GM12878 (cell line): Measurements from ENCODE around the gene EIF3M. TPM values are rescaled to one million over a fixed set of nuclear protein-coding genes. Genes with fewer than 3 reads are reported as not detected.

ENCODE experiments used
- ATAC-seq: fragments of 200-7000 bp; cut with Tn5 transposase; 3 replicates; pipeline ENCODE4 v1.9.1; 2020; ENCODE audit warnings: mild to moderate bottlenecking, moderate library complexity
- BruUV-seq: library from RNA; stranded (reverse); fragments of 400-500 nt; replicated peaks from 2 replicates; lab custom pipeline; 2021; lab: Mats Ljungman, UMichigan
- CTCF ChIA-PET: fragments of 300-600 bp; sonication (Branson Sonifier 250); formaldehyde crosslinking; extraction: SDS; loops from one replicate; lab custom pipeline; 2021; ENCODE audit warnings: inconsistent platforms; lab: Yijun Ruan, JAX
- POLR2A ChIA-PET: fragments of 350-600 bp; formaldehyde crosslinking; extraction: SDS; loops from one replicate; lab custom pipeline; 2021; ENCODE audit warnings: inconsistent platforms; lab: Charles Lee
- RAD21 ChIA-PET: fragments of 300-600 bp; sonication (Branson Sonifier 250); formaldehyde crosslinking; loops from one replicate; lab custom pipeline; 2023; ENCODE audit warnings: antibody characterized with exemption; ENCODE audit not compliant: unreplicated experiment; lab: Charles Lee
- SMC1A ChIA-PET: fragments of 300-600 bp; sonication (Branson Sonifier 250); formaldehyde crosslinking; loops from one replicate; lab custom pipeline; 2023; ENCODE audit not compliant: unreplicated experiment, uncharacterized antibody; lab: Charles Lee
- DNase-seq: peaks from one replicate; pipeline ENCODE4 v3.0.0-alpha.2; 2011; ENCODE audit warnings: low read depth, low spot score
- FAIRE-seq: peaks from 3 replicates; lab custom pipeline; 2011; peaks lifted over from hg19 to GRCh38; lab: Jason Lieb, UNC
- H2AFZ ChIP-seq: 2 replicates; pipeline ENCODE4 v1.6.0; 2011; ENCODE audit warnings: low read depth, low read length, control low read depth; ENCODE audit not compliant: control insufficient read depth
- H3K27ac ChIP-seq: 2 replicates; pipeline ENCODE4 v1.5.1; 2011; ENCODE audit warnings: control low read depth; ENCODE audit not compliant: control insufficient read depth, insufficient read depth
- H3K27me3 ChIP-seq, 2 experiments: replicated peaks in 1 of 2; 2 replicates each; pipeline versions ENCODE4 v1.6.0 to v1.6.1; 2011; ENCODE audit warnings: low read length in 1 of 2; ENCODE audit not compliant: control insufficient read depth in 2 of 2, insufficient read depth in 2 of 2
- H3K36me3 ChIP-seq, 2 experiments: 2 replicates each; pipeline ENCODE4 v1.5.1; 2011; ENCODE audit warnings: low read length in 1 of 2; ENCODE audit not compliant: control insufficient read depth in 2 of 2, insufficient read depth in 2 of 2
- H3K4me1 ChIP-seq: 2 replicates; pipeline ENCODE4 v1.6.1; 2011; ENCODE audit warnings: mild to moderate bottlenecking, low read length, moderate library complexity, mixed read lengths; ENCODE audit not compliant: control insufficient read depth, insufficient read depth
- H3K4me2 ChIP-seq: 2 replicates; pipeline ENCODE4 v1.6.0; 2011; ENCODE audit warnings: control low read depth; ENCODE audit not compliant: control insufficient read depth, insufficient read depth
- H3K4me3 ChIP-seq: fragments of 200-600 bp; sonication (generic); 2 replicates; pipeline ENCODE4 v1.5.1; 2016
- H3K79me2 ChIP-seq: 2 replicates; pipeline ENCODE4 v1.6.0; 2011; ENCODE audit warnings: low read length; ENCODE audit not compliant: control insufficient read depth, insufficient read depth
- H3K9ac ChIP-seq: 2 replicates; pipeline ENCODE4 v1.8.0; 2011; ENCODE audit warnings: low read length, control low read depth, mixed read lengths; ENCODE audit not compliant: control insufficient read depth, insufficient read depth
- H3K9me3 ChIP-seq: replicated peaks from 3 replicates; pipeline ENCODE4 v1.5.1; 2011; ENCODE audit warnings: mild to moderate bottlenecking, low read length; ENCODE audit not compliant: control insufficient read depth, insufficient read depth
- H4K20me1 ChIP-seq: 2 replicates; pipeline ENCODE4 v1.6.0; 2011; ENCODE audit not compliant: control insufficient read depth, insufficient read depth
- BACH1 ChIP-seq: fragments of 450-650 bp; IDR thresholded peaks from 2 replicates; pipeline ENCODE4 v1.6.1; 2017; ENCODE audit warnings: mild to moderate bottlenecking, borderline replicate concordance
- CBFB ChIP-seq: IDR thresholded peaks from 2 replicates; pipeline ENCODE4 v1.6.1; 2016; ENCODE audit warnings: antibody characterized with exemption, low read depth
- CBX5 ChIP-seq: sonication (generic); IDR thresholded peaks from 2 replicates; pipeline ENCODE4 v1.6.1; 2016; ENCODE audit warnings: low read depth, moderate library complexity, mild to moderate bottlenecking, inconsistent platforms
- CHD4 ChIP-seq: fragments of 200-600 bp; sonication (generic); IDR thresholded peaks from 2 replicates; pipeline ENCODE4 v1.6.1; 2016; ENCODE audit warnings: mild to moderate bottlenecking
- DPF2 ChIP-seq: fragments of 450-650 bp; IDR thresholded peaks from 2 replicates; pipeline ENCODE4 v1.6.1; 2017; ENCODE audit warnings: mild to moderate bottlenecking
- ESRRA ChIP-seq: IDR thresholded peaks from 2 replicates; pipeline ENCODE4 v1.6.1; 2012; ENCODE audit warnings: mild to moderate bottlenecking, low read length, improper control_type of control experiment
- IKZF2 ChIP-seq, 2 experiments: fragments of 450-650 bp; IDR thresholded peaks; 2 replicates each; pipeline ENCODE4 v1.6.1; 2017; ENCODE audit warnings: mild to moderate bottlenecking in 2 of 2, moderate library complexity in 2 of 2
- JUNB ChIP-seq: IDR thresholded peaks from 2 replicates; pipeline ENCODE4 v1.6.1; 2016; ENCODE audit warnings: antibody characterized with exemption, mild to moderate bottlenecking
- PML ChIP-seq: IDR thresholded peaks from 2 replicates; pipeline ENCODE4 v1.6.1; 2012; ENCODE audit warnings: low read length, inconsistent platforms
- RAD51 ChIP-seq: fragments of 450-650 bp; IDR thresholded peaks from 2 replicates; pipeline ENCODE4 v1.6.1; 2016; ENCODE audit warnings: moderate library complexity, mild to moderate bottlenecking, inconsistent platforms
- RFX5 ChIP-seq: IDR thresholded peaks from 2 replicates; pipeline ENCODE4 v1.6.1; 2011; ENCODE audit warnings: low read depth, low read length, improper control_type of control experiment
- STAT3 ChIP-seq: IDR thresholded peaks from 2 replicates; pipeline ENCODE4 v1.6.1; 2011; ENCODE audit warnings: low read depth, low read length, improper control_type of control experiment
- SUPT20H ChIP-seq: IDR thresholded peaks from 2 replicates; pipeline ENCODE4 v1.6.1; 2011; ENCODE audit warnings: low read depth, mild to moderate bottlenecking, low read length, moderate library complexity, borderline replicate concordance; ENCODE audit not compliant: control insufficient read depth
- USF1 ChIP-seq: IDR thresholded peaks from 2 replicates; pipeline ENCODE4 v1.6.1; 2011; ENCODE audit warnings: borderline replicate concordance, low read depth, mild to moderate bottlenecking, moderate library complexity, mixed read lengths, low read length; ENCODE audit not compliant: insufficient read depth; ENCODE audit errors: extremely low read length
- ZBED1 ChIP-seq: IDR thresholded peaks from 2 replicates; pipeline ENCODE4 v1.6.1; 2016; ENCODE audit warnings: borderline replicate concordance
- WGBS: methylation state at CpG from one replicate; pipeline ENCODE4 v1.1.6; 2016; ENCODE audit warnings: low lambda C conversion rate; ENCODE audit not compliant: insufficient replicate concordance, insufficient coverage; ENCODE audit errors: missing lambda C conversion rate; 5-methylcytosine and 5-hydroxymethylcytosine counted together
- in situ Hi-C: fragments of 300-500 bp; cut with MboI; formaldehyde crosslinking; loops from 9 replicates; pipeline ENCODE4 v1.14.3; 2018; ENCODE audit warnings: mixed read lengths
- intact Hi-C: fragments of 100-400 bp; cut with micrococcal nuclease; formaldehyde crosslinking; loops from one replicate; pipeline ENCODE4 v1.14.2; 2022; ENCODE audit not compliant: unreplicated experiment
- polyA plus RNA-seq, 11 experiments: library from polyadenylated mRNA; depleted of rRNA in 4 of 11; unstranded in 6 of 11; stranded (reverse) in 5 of 11; fragments of >200 nt; fragmentation: Nextera tagmentation in 4 of 11; fragmentation: Illumina TruSeq in 1 of 11; extraction: Ambion mirVana in 4 of 11; extraction: Trizol in 1 of 11; gene quantifications; 1 replicate in 1 of 11; 2 replicates in 10 of 11; pipeline versions ENCODE4 v1.2.1 to v1.2.3, GENCODE V29; 2011 to 2016; ENCODE audit warnings: inconsistent platforms in 2 of 11, missing spikeins in 2 of 11, low read depth in 1 of 11
- total RNA-seq, 4 experiments: library from RNA; depleted of rRNA in 3 of 4; stranded (reverse); fragments of >200 nt in 3 of 4; fragmentation: Illumina TruSeq in 1 of 4; extraction: Trizol in 1 of 4; gene quantifications; 2 replicates each; pipeline versions ENCODE4 v1.2.1 to v1.2.3, GENCODE V29; 2013 to 2021
- TF ChIP-seq, protein P1 (sequence below): IDR thresholded peaks from 2 replicates; pipeline ENCODE4 v1.6.1; 2012; ENCODE audit warnings: low read depth, low read length, improper control_type of control experiment

Gene EIF3M
- total and polyA plus RNA-seq, 10 of the 15 experiments (the other 5 are each of a cell fraction or from before 2014, with no cell fraction given) = 392 to 1,205 (median 593) TPM

- BruUV-seq = no TSS peak
- no peak overlapping the region for H3K4me3 ChIP-seq
- ChIA-PET SMC1A (no interaction called here), RAD21 (no interaction called here), CTCF (no interaction called here), POLR2A (no interaction called here)
- ATAC-seq (no peak), DNase-seq (no peak), FAIRE-seq (no peak)
- no peaks in the 10 kb centered on the region for H4K20me1 ChIP-seq
- no peaks in the 10 kb centered on the region for H3K79me2 ChIP-seq
- 67% methylated on average over 4 of the region's 4 CpGs for WGBS
- intact Hi-C loops = no loop called here
- no peak overlapping the region for H3K9ac ChIP-seq
- H3K9me3 ChIP-seq = no peaks in the 10 kb centered on the region
- H3K4me2 ChIP-seq = no peak overlapping the region
- no peak overlapping the region for H2AFZ ChIP-seq
- TF ChIP-seq ESRRA = no peak
- TF ChIP-seq DPF2 = no peak
- TF ChIP-seq SUPT20H = no peak
- TF ChIP-seq CBX5 = no peak
- TF ChIP-seq IKZF2 (IDR thresholded peaks at IDR 0.05) = no peak
- TF ChIP-seq STAT3 = no peak
- no peak for TF ChIP-seq BACH1
- H3K4me1 ChIP-seq = no peaks in the 10 kb centered on the region
- no peaks in the 10 kb centered on the region for H3K36me3 ChIP-seq
- in situ Hi-C loops = no loop called here
- H3K27ac ChIP-seq = no peak overlapping the region
- no peaks in the 10 kb centered on the region for H3K27me3 ChIP-seq
Observed at GRCh38 chr11:32574421-32574820, 9.2 kb upstream of the EIF3M start.

DNA sequence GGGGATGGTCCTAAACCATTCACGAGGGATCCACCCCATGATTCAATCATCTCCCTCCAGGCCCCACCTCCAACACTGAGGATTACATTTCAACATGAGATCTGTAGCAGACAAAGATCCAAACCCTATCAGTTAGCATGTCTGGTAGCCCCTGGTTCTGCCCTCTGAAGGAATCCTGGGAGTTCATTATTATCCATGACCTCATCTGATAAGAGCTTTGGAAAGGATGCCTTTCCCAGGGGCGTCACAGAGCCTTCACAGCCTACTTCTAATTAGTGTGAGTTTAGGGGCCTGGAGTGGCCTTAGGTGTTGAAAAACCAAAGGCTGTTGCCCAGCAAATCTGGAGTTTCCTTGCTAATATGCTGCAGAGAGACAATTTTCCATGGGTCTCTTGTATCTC, 8.6 kb upstream of the EIF3M start:
- RAD21 ChIA-PET = no interaction called here
- no TSS peak for BruUV-seq
- no peak overlapping the region for H2AFZ ChIP-seq
- in situ Hi-C loops (no loop called here), intact Hi-C loops (no loop called here)
- H3K4me3 ChIP-seq = no peak overlapping the region
- no peaks in the 10 kb centered on the region for H3K79me2 ChIP-seq
- no peak overlapping the region for H3K9ac ChIP-seq
- CTCF ChIA-PET = interaction anchor here (0.7 kb wide), 1 partner anchor 1041 kb away, joined by 3 read pairs; no protein-coding TSS in a partner anchor
- POLR2A ChIA-PET = no interaction called here
- no peak for DNase-seq
- no peak overlapping the region for H3K4me2 ChIP-seq
- no peaks in the 10 kb centered on the region for H3K4me1 ChIP-seq
- no peak for FAIRE-seq
- H3K27ac ChIP-seq = no peak overlapping the region
- H3K9me3 ChIP-seq = no peaks in the 10 kb centered on the region
- no peaks in the 10 kb centered on the region for H3K36me3 ChIP-seq
- H4K20me1 ChIP-seq = no peaks in the 10 kb centered on the region
- SMC1A ChIA-PET = no interaction called here
- H3K27me3 ChIP-seq = no peaks in the 10 kb centered on the region
- 0% methylated on average over 2 of the region's 2 CpGs for WGBS
- no peak for ATAC-seq
- TF ChIP-seq, protein P1, sequence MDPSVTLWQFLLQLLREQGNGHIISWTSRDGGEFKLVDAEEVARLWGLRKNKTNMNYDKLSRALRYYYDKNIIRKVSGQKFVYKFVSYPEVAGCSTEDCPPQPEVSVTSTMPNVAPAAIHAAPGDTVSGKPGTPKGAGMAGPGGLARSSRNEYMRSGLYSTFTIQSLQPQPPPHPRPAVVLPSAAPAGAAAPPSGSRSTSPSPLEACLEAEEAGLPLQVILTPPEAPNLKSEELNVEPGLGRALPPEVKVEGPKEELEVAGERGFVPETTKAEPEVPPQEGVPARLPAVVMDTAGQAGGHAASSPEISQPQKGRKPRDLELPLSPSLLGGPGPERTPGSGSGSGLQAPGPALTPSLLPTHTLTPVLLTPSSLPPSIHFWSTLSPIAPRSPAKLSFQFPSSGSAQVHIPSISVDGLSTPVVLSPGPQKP = no peak
- no peak for TF ChIP-seq CBX5
- no peak for TF ChIP-seq USF1
- TF ChIP-seq RAD51 = no peak
- no peak for TF ChIP-seq CBFB
- TF ChIP-seq IKZF2 (IDR thresholded peaks at IDR 0.05) = no peak
- no peak for TF ChIP-seq JUNB
- no peak for TF ChIP-seq PML
- no peak for TF ChIP-seq RFX5
- no peak for TF ChIP-seq CHD4
- no peak for TF ChIP-seq ZBED1
